ENCODE measurements around the gene CTPS2. TPM values are rescaled to one million over a fixed set of nuclear protein-coding genes. Genes with fewer than 3 reads are reported as not detected.

CTPS2 gene
- total RNA-seq, 1 experiment from 2014 or later: 25.0 TPM

- peaks cover 25% of the 10 kb centered on the region for H3K4me1 ChIP-seq (ENCODE audit: insufficient read depth, low read length)
- peak overlapping the region; percentile 85 for H3K9ac ChIP-seq (ENCODE audit: low read length)
- no TSS peak for BruUV-seq (replicated peaks)
- H4K20me1 ChIP-seq (ENCODE audit: low read length): no peaks in the 10 kb centered on the region
- peak overlapping the region; percentile 97 for H3K27ac ChIP-seq (ENCODE audit: low read length)
- H3K9me2 ChIP-seq (replicated peaks; ENCODE audit: low read length): no peaks in the 10 kb centered on the region
- peaks cover 8% of the 10 kb centered on the region for H3K36me3 ChIP-seq (ENCODE audit: low read depth, low read length)
- H3K9me3 ChIP-seq (ENCODE audit: low read length): no peaks in the 10 kb centered on the region
- H2AFZ ChIP-seq (ENCODE audit: low read length): no peak overlapping the region
- POLR2A ChIA-PET (ENCODE audit: unreplicated experiment): interaction anchor here (0.5 to 0.6 kb wide), 2 partner anchors 56 to 141 kb away, joined by 6 to 25 read pairs; no protein-coding TSS in a partner anchor
- TF ChIP-seq EZH2phosphoT487 (IDR thresholded peaks at IDR 0.05; ENCODE audit: borderline replicate concordance, low read length) (no peak), EZH2 (IDR thresholded peaks at IDR 0.05; ENCODE audit: low read length, unreplicated experiment) (no peak)
- TF ChIP-seq, protein P1, sequence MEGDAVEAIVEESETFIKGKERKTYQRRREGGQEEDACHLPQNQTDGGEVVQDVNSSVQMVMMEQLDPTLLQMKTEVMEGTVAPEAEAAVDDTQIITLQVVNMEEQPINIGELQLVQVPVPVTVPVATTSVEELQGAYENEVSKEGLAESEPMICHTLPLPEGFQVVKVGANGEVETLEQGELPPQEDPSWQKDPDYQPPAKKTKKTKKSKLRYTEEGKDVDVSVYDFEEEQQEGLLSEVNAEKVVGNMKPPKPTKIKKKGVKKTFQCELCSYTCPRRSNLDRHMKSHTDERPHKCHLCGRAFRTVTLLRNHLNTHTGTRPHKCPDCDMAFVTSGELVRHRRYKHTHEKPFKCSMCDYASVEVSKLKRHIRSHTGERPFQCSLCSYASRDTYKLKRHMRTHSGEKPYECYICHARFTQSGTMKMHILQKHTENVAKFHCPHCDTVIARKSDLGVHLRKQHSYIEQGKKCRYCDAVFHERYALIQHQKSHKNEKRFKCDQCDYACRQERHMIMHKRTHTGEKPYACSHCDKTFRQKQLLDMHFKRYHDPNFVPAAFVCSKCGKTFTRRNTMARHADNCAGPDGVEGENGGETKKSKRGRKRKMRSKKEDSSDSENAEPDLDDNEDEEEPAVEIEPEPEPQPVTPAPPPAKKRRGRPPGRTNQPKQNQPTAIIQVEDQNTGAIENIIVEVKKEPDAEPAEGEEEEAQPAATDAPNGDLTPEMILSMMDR (conservative IDR thresholded peaks at IDR 0.05; ENCODE audit: low read depth, low read length): no peak
- H3F3A ChIP-seq (ENCODE audit: low read length, unreplicated experiment): peaks cover 5% of the 10 kb centered on the region
- H3K27me3 ChIP-seq (ENCODE audit: low read length): no peaks in the 10 kb centered on the region
- peak; percentile 84 for DNase-seq
- H3K4me3 ChIP-seq (ENCODE audit: low read length): no peak overlapping the region
- H3K4me2 ChIP-seq (ENCODE audit: low read length): peak overlapping the region; percentile 55
- CTCF ChIA-PET: no interaction called here
- H3K79me2 ChIP-seq (ENCODE audit: low read length): no peaks in the 10 kb centered on the region
- intact Hi-C loops (cut with micrococcal nuclease): loop anchor here (2.0 kb wide), 1 partner anchor 43 kb away; no protein-coding TSS in a partner anchor
- ATAC-seq: peak; percentile 94
These were observed 102.3 kb downstream of the CTPS2 start for GRCh38 chrX:16610121-16610621.

GRCh38 chrX:16606142-16606720, 106.2 kb downstream of the CTPS2 start:
- Histone ChIP-seq H3F3A (ENCODE audit: low read length, unreplicated experiment) (peaks cover 5% of the 10 kb centered on the region), H3K9me3 (ENCODE audit: low read length) (no peaks in the 10 kb centered on the region), H4K20me1 (ENCODE audit: low read length) (no peaks in the 10 kb centered on the region), H3K9ac (ENCODE audit: low read length) (no peak overlapping the region), H2AFZ (ENCODE audit: low read length) (no peak overlapping the region), H3K27ac (ENCODE audit: low read length) (no peak overlapping the region), H3K36me3 (ENCODE audit: low read depth, low read length) (peaks cover 3% of the 10 kb centered on the region; the same call in 1 of the 2 replicates), H3K4me3 (ENCODE audit: low read length) (no peak overlapping the region), H3K4me1 (ENCODE audit: insufficient read depth, low read length) (peaks cover 44% of the 10 kb centered on the region), H3K27me3 (ENCODE audit: low read length) (no peaks in the 10 kb centered on the region), H3K4me2 (ENCODE audit: low read length) (no peak overlapping the region), H3K79me2 (ENCODE audit: low read length) (no peaks in the 10 kb centered on the region), H3K9me2 (replicated peaks; ENCODE audit: low read length) (no peaks in the 10 kb centered on the region)
- ChIA-PET CTCF (no interaction called here), POLR2A (ENCODE audit: unreplicated experiment) (no interaction called here)
- BruUV-seq (replicated peaks): no TSS peak
- TF ChIP-seq EZH2 (IDR thresholded peaks at IDR 0.05; ENCODE audit: low read length, unreplicated experiment) (no peak), EZH2phosphoT487 (IDR thresholded peaks at IDR 0.05; ENCODE audit: borderline replicate concordance, low read length) (no peak)
- TF ChIP-seq, protein P1 (conservative IDR thresholded peaks at IDR 0.05; ENCODE audit: low read depth, low read length): no peak
- ATAC-seq (no peak), DNase-seq (no peak)
- intact Hi-C loops (cut with micrococcal nuclease): no loop called here

- peak; percentile 10 for ATAC-seq
- H3K79me2 ChIP-seq (ENCODE audit: low read length): no peaks in the 10 kb centered on the region
- no peaks in the 10 kb centered on the region for H3K9me3 ChIP-seq (ENCODE audit: low read length)
- no peak overlapping the region for H3K4me3 ChIP-seq (ENCODE audit: low read length)
- H3K4me2 ChIP-seq (ENCODE audit: low read length): 0 out of 2 replicates have a peak overlapping the region, but pooled peaks have one; percentile 3
- BruUV-seq (replicated peaks): TSS peak; percentile 94
- H2AFZ ChIP-seq (ENCODE audit: low read length): no peak overlapping the region
- no peaks in the 10 kb centered on the region for H3F3A ChIP-seq (ENCODE audit: low read length, unreplicated experiment)
- no peak for DNase-seq
- H3K9me2 ChIP-seq (replicated peaks; ENCODE audit: low read length): no peaks in the 10 kb centered on the region
- peak overlapping the region; percentile 93 for H3K27ac ChIP-seq (ENCODE audit: low read length)
- peaks cover 3% of the 10 kb centered on the region; the same call in 1 of the 2 replicates for H3K36me3 ChIP-seq (ENCODE audit: low read depth, low read length)
- H3K4me1 ChIP-seq (ENCODE audit: insufficient read depth, low read length): peaks cover 28% of the 10 kb centered on the region
- POLR2A ChIA-PET (ENCODE audit: unreplicated experiment): interaction anchor here (0.7 kb wide), 1 partner anchor 60 kb away, joined by 3 read pairs; no protein-coding TSS in a partner anchor
- H3K27me3 ChIP-seq (ENCODE audit: low read length): no peaks in the 10 kb centered on the region
- H4K20me1 ChIP-seq (ENCODE audit: low read length): no peaks in the 10 kb centered on the region
- TF ChIP-seq, protein P1 (conservative IDR thresholded peaks at IDR 0.05; ENCODE audit: low read depth, low read length): no peak
- TF ChIP-seq EZH2 (IDR thresholded peaks at IDR 0.05; ENCODE audit: low read length, unreplicated experiment) (no peak), EZH2phosphoT487 (IDR thresholded peaks at IDR 0.05; ENCODE audit: borderline replicate concordance, low read length) (no peak)
- intact Hi-C loops (cut with micrococcal nuclease): loop anchor here (5.0 kb wide), 2 partner anchors 53 to 167 kb away; no protein-coding TSS in a partner anchor
- H3K9ac ChIP-seq (ENCODE audit: low read length): peak overlapping the region; percentile 58
- CTCF ChIA-PET: no interaction called here
These were observed 108.1 kb downstream of the CTPS2 start for GRCh38 chrX:16604337-16604736.
